ENCODE results near the gene CCND2. TPM values are rescaled to one million over a fixed set of nuclear protein-coding genes. Genes with fewer than 3 reads are reported as not detected.

The CCND2 gene
- total RNA-seq, 3 donors from 2014 or later, result 43.3 to 72.8 (median 53.7) TPM

DNA sequence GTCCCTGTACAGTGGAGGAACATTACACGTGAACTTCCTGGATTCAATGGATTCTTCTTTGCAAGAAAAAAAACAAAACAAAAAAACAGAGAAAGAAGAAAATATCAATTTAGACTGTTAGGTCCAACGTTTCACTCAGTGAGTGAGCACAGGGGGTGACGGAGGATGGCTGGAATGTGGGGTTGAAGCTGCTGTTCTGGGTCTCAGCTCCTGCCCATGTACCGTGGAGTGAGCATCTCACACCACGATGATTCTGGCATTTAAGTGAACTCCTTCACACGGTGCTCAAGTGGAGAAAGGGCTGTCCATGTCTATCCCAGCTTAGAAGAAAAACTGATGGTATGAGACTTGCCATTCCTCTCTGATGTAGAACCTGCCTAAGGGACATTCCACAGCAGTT is 23.2 kb downstream of the CCND2 start:
- no peak for DNase-seq (ENCODE audit: low spot score in 2 of 2)
- Histone ChIP-seq H3K27me3 (no peaks in the 10 kb centered on the region), H3K36me3 (no peaks in the 10 kb centered on the region), H3K9me3 (no peaks in the 10 kb centered on the region), H3K4me3 (no peak overlapping the region), H3K4me1 (no peaks in the 10 kb centered on the region), H3K27ac (no peak overlapping the region)
- TF ChIP-seq, protein P1, sequence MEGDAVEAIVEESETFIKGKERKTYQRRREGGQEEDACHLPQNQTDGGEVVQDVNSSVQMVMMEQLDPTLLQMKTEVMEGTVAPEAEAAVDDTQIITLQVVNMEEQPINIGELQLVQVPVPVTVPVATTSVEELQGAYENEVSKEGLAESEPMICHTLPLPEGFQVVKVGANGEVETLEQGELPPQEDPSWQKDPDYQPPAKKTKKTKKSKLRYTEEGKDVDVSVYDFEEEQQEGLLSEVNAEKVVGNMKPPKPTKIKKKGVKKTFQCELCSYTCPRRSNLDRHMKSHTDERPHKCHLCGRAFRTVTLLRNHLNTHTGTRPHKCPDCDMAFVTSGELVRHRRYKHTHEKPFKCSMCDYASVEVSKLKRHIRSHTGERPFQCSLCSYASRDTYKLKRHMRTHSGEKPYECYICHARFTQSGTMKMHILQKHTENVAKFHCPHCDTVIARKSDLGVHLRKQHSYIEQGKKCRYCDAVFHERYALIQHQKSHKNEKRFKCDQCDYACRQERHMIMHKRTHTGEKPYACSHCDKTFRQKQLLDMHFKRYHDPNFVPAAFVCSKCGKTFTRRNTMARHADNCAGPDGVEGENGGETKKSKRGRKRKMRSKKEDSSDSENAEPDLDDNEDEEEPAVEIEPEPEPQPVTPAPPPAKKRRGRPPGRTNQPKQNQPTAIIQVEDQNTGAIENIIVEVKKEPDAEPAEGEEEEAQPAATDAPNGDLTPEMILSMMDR (IDR thresholded peaks at IDR 0.05), result no peak
- TF ChIP-seq POLR2A (IDR thresholded peaks at IDR 0.05), result no peak
- no peak for TF ChIP-seq POLR2AphosphoS5 (IDR thresholded peaks at IDR 0.05)
- intact Hi-C loops (cut with DNase I; ENCODE audit: low total_unique reads), result no loop called here

DNA sequence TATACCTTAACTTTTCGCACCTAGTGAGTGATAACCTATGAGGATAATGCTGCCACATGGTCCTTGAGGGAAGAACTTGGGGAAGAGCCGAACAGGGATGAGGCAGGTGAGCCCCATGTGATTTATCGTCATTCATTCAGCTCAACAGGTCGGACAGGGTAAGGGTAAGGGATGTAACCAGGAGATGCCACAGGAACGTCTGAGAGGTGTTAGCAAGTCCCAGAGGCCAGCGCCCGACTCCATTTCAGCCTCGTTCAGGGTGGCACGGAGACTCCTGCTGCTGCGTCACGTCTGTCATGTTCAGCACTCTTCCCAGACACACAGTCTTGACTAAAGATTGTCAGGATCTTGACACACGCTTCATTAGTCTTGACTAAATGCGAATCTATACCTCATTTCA is 24.1 kb downstream of the CCND2 start:
- Histone ChIP-seq H3K4me3 (no peak overlapping the region), H3K27me3 (no peaks in the 10 kb centered on the region), H3K4me1 (no peaks in the 10 kb centered on the region), H3K36me3 (no peaks in the 10 kb centered on the region), H3K27ac (no peak overlapping the region), H3K9me3 (no peaks in the 10 kb centered on the region)
- TF ChIP-seq POLR2A (IDR thresholded peaks at IDR 0.05) (no peak), POLR2AphosphoS5 (IDR thresholded peaks at IDR 0.05) (no peak)
- TF ChIP-seq, protein P1 (IDR thresholded peaks at IDR 0.05), result no peak
- intact Hi-C loops (cut with DNase I; ENCODE audit: low total_unique reads), result no loop called here
- no peak for DNase-seq (ENCODE audit: low spot score in 2 of 2)

DNA sequence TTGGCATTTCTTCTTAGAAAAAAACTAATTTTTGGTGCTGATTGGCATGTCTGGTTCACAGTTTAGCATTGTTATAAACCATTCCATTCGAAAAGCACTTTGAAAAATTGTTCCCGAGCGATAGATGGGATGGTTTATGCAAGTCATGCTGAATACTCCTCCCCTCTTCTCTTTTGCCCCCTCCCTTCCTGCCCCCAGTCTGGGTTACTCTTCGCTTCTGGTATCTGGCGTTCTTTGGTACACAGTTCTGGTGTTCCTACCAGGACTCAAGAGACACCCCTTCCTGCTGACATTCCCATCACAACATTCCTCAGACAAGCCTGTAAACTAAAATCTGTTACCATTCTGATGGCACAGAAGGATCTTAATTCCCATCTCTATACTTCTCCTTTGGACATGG is 27.3 kb downstream of the CCND2 start:
- TF ChIP-seq, protein P1 (IDR thresholded peaks at IDR 0.05), result no peak
- no peak for TF ChIP-seq POLR2A (IDR thresholded peaks at IDR 0.05)
- TF ChIP-seq POLR2AphosphoS5 (IDR thresholded peaks at IDR 0.05), result no peak
- Histone ChIP-seq H3K27me3 (no peaks in the 10 kb centered on the region), H3K36me3 (no peaks in the 10 kb centered on the region), H3K27ac (no peak overlapping the region), H3K4me3 (no peak overlapping the region), H3K4me1 (no peaks in the 10 kb centered on the region), H3K9me3 (no peaks in the 10 kb centered on the region)
- intact Hi-C loops (cut with DNase I; ENCODE audit: low total_unique reads), result no loop called here
- DNase-seq (ENCODE audit: low spot score in 2 of 2), result no peak

DNA sequence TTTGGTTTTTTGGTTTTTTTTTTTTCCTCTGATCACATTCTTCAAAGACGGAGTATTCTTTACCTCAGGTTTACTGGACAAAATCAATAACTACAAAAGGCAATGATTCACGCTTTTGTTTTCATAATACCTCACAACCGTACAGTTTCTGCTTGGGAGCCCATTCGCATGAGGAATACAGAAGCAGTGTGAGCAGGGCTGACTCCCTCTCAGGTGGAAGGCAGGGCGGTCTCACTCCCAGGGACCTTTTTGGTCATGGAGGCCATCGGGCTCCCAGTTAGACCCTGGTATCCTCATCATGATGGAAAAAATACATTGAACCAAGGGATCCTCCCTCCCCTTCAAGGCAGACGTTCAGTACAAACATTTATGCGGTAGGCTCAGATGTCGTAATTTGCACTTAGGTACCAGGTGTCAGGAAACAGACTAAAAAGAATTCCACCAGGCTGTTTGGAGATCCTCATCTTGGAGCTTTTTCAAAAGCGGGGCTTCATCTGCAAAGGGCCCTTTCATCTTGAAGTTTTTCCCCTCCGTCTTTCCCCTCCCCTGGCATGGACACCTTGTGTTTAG is 28.5 kb downstream of the CCND2 start:
- Histone ChIP-seq H3K4me1 (no peaks in the 10 kb centered on the region), H3K9me3 (no peaks in the 10 kb centered on the region), H3K4me3 (no peak overlapping the region), H3K27ac (no peak overlapping the region), H3K27me3 (no peaks in the 10 kb centered on the region), H3K36me3 (no peaks in the 10 kb centered on the region)
- intact Hi-C loops (cut with DNase I; ENCODE audit: low total_unique reads), result no loop called here
- TF ChIP-seq, protein P1 (IDR thresholded peaks at IDR 0.05), result no peak
- TF ChIP-seq POLR2A (IDR thresholded peaks at IDR 0.05) (no peak), POLR2AphosphoS5 (IDR thresholded peaks at IDR 0.05) (no peak)
- DNase-seq (ENCODE audit: low spot score in 2 of 2), result no peak

DNA sequence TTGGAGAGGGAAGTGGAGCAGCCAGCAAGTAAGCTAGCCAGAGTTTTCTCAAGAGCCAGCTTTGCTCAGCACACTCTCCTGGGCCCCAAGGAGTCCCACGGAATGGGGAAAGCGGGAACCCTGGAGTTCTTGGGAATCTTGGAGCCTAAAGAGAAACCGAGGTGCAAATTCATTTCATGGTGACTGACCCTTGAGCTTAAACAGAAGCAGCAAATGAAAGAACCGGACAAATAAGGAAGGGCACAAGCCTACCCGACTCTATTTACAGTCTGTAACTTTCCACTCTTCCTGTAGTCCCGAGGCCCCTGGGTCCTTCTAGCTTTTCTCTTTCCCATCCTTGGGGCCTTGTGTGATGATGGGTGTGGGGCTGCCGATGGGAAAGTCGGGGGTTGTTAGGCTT is 29.3 kb downstream of the CCND2 start:
- Histone ChIP-seq H3K9me3 (no peaks in the 10 kb centered on the region), H3K27ac (no peak overlapping the region), H3K27me3 (no peaks in the 10 kb centered on the region), H3K4me3 (no peak overlapping the region), H3K36me3 (no peaks in the 10 kb centered on the region), H3K4me1 (no peaks in the 10 kb centered on the region)
- intact Hi-C loops (cut with DNase I; ENCODE audit: low total_unique reads), result no loop called here
- TF ChIP-seq, protein P1 (IDR thresholded peaks at IDR 0.05), result no peak
- TF ChIP-seq POLR2AphosphoS5 (IDR thresholded peaks at IDR 0.05) (no peak), POLR2A (IDR thresholded peaks at IDR 0.05) (no peak)
- no peak for DNase-seq (ENCODE audit: low spot score in 2 of 2)

Measured in breast epithelium (tissue), 4 donors.